Measurements from ENCODE around the gene C2CD4D. TPM values are rescaled to one million over a fixed set of nuclear protein-coding genes. Genes with fewer than 3 reads are reported as not detected.

Gene C2CD4D
- total RNA-seq, 1 experiment from 2014 or later = 0.23 TPM

GRCh38 chr1:151820940-151821339, 18.7 kb downstream of the C2CD4D start:
- H3K4me1 ChIP-seq = no peaks in the 10 kb centered on the region
- Mint-ChIP-seq H3K36me3 (ENCODE audit: insufficient read depth, unreplicated experiment) (no peaks in the 10 kb centered on the region), H3K4me1 (ENCODE audit: low read depth, unreplicated experiment) (no peaks in the 10 kb centered on the region), H3K4me3 (ENCODE audit: unreplicated experiment) (no peak overlapping the region), H3K27me3 (ENCODE audit: insufficient read depth, unreplicated experiment) (no peaks in the 10 kb centered on the region), H3K27ac (ENCODE audit: unreplicated experiment) (no peak overlapping the region), H3K9me3 (ENCODE audit: unreplicated experiment) (no peaks in the 10 kb centered on the region)
- ChIA-PET POLR2A (no interaction called here), CTCF (interaction anchor here (0.6 to 1.0 kb wide), 2 partner anchors 9 to 16 kb away, joined by 3 to 4 read pairs; no protein-coding TSS in a partner anchor)
- no peak overlapping the region for H3K4me3 ChIP-seq (ENCODE audit: low read depth, low read length)
- no TSS peak for BruUV-seq (replicated peaks)
- TF ChIP-seq CTCF (IDR thresholded peaks at IDR 0.05; ENCODE audit: insufficient read depth in 1 of 2, low read depth in 1 of 2, low read length in 1 of 2, severe bottlenecking in 1 of 2, unreplicated experiment in 1 of 2) = no peak
- H3K9me3 ChIP-seq = no peaks in the 10 kb centered on the region
- no peaks in the 10 kb centered on the region; the same call in none of the 2 replicates for H3K27me3 ChIP-seq (replicated peaks; ENCODE audit: control insufficient read depth, insufficient read depth, low read length)
- no peak for DNase-seq
- intact Hi-C loops (cut with micrococcal nuclease; ENCODE audit: unreplicated experiment) = no loop called here
- H3K36me3 ChIP-seq (ENCODE audit: control insufficient read depth, insufficient read depth, low read length) = no peaks in the 10 kb centered on the region

GRCh38 chr1:151819976-151820623, 19.5 kb downstream of the C2CD4D start:
- no peak for TF ChIP-seq CTCF (IDR thresholded peaks at IDR 0.05; ENCODE audit: insufficient read depth in 1 of 2, low read depth in 1 of 2, low read length in 1 of 2, severe bottlenecking in 1 of 2, unreplicated experiment in 1 of 2)
- ChIA-PET POLR2A (no interaction called here), CTCF (interaction anchor here (0.6 to 1.0 kb wide), 2 partner anchors 10 to 16 kb away, joined by 3 to 4 read pairs; no protein-coding TSS in a partner anchor)
- Mint-ChIP-seq H3K36me3 (ENCODE audit: insufficient read depth, unreplicated experiment) (no peaks in the 10 kb centered on the region), H3K4me3 (ENCODE audit: unreplicated experiment) (no peak overlapping the region), H3K9me3 (ENCODE audit: unreplicated experiment) (no peaks in the 10 kb centered on the region), H3K27ac (ENCODE audit: unreplicated experiment) (no peak overlapping the region), H3K4me1 (ENCODE audit: low read depth, unreplicated experiment) (no peaks in the 10 kb centered on the region), H3K27me3 (ENCODE audit: insufficient read depth, unreplicated experiment) (no peaks in the 10 kb centered on the region)
- no peaks in the 10 kb centered on the region for H3K4me1 ChIP-seq
- H3K36me3 ChIP-seq (ENCODE audit: control insufficient read depth, insufficient read depth, low read length) = no peaks in the 10 kb centered on the region
- no peak for DNase-seq
- intact Hi-C loops (cut with micrococcal nuclease; ENCODE audit: unreplicated experiment) = no loop called here
- H3K27me3 ChIP-seq (replicated peaks; ENCODE audit: control insufficient read depth, insufficient read depth, low read length) = no peaks in the 10 kb centered on the region; the same call in none of the 2 replicates
- H3K9me3 ChIP-seq = no peaks in the 10 kb centered on the region
- H3K4me3 ChIP-seq (ENCODE audit: low read depth, low read length) = no peak overlapping the region
- no TSS peak for BruUV-seq (replicated peaks)

GRCh38 chr1:151819227-151819835, 20.3 kb downstream of the C2CD4D start:
- Histone ChIP-seq H3K4me3 (ENCODE audit: low read depth, low read length) (no peak overlapping the region), H3K9me3 (no peaks in the 10 kb centered on the region), H3K4me1 (no peaks in the 10 kb centered on the region), H3K36me3 (ENCODE audit: control insufficient read depth, insufficient read depth, low read length) (no peaks in the 10 kb centered on the region), H3K27me3 (replicated peaks; ENCODE audit: control insufficient read depth, insufficient read depth, low read length) (no peaks in the 10 kb centered on the region; the same call in none of the 2 replicates)
- Mint-ChIP-seq H3K27ac (ENCODE audit: unreplicated experiment) (no peak overlapping the region), H3K36me3 (ENCODE audit: insufficient read depth, unreplicated experiment) (no peaks in the 10 kb centered on the region), H3K9me3 (ENCODE audit: unreplicated experiment) (no peaks in the 10 kb centered on the region), H3K27me3 (ENCODE audit: insufficient read depth, unreplicated experiment) (no peaks in the 10 kb centered on the region), H3K4me1 (ENCODE audit: low read depth, unreplicated experiment) (no peaks in the 10 kb centered on the region), H3K4me3 (ENCODE audit: unreplicated experiment) (no peak overlapping the region)
- POLR2A ChIA-PET = no interaction called here
- no peak for DNase-seq
- no TSS peak for BruUV-seq (replicated peaks)
- intact Hi-C loops (cut with micrococcal nuclease; ENCODE audit: unreplicated experiment) = no loop called here
- CTCF ChIA-PET = no interaction called here
- no peak for TF ChIP-seq CTCF (IDR thresholded peaks at IDR 0.05; ENCODE audit: insufficient read depth in 1 of 2, low read depth in 1 of 2, low read length in 1 of 2, severe bottlenecking in 1 of 2, unreplicated experiment in 1 of 2)
